Upper lobe of right lung (tissue), 1 donor: ENCODE results near the gene WDR64. TPM values are rescaled to one million over a fixed set of nuclear protein-coding genes. Genes with fewer than 3 reads are reported as not detected.

Source experiments
- ATAC-seq: fragments of 200-7000 bp; cut with Tn5 transposase; one replicate; pipeline ENCODE4 v1.9.1; 2020; ENCODE audit warnings: mild to moderate bottlenecking, moderate library complexity
- DNase-seq: peaks from one replicate; pipeline ENCODE4 v3.0.0-alpha.2; 2020
- H3K27ac ChIP-seq: fragments of 200-600 bp; one replicate; pipeline ENCODE4 v1.8.0; 2022
- H3K27me3 ChIP-seq: fragments of 200-600 bp; one replicate; pipeline ENCODE4 v1.8.0; 2022; ENCODE audit warnings: mild to moderate bottlenecking
- H3K36me3 ChIP-seq: fragments of 200-600 bp; one replicate; pipeline ENCODE4 v1.8.0; 2022
- H3K4me1 ChIP-seq: fragments of 200-600 bp; one replicate; pipeline ENCODE4 v1.8.0; 2022
- H3K4me3 ChIP-seq: fragments of 200-600 bp; one replicate; pipeline ENCODE4 v1.8.0; 2022; ENCODE audit warnings: mild to moderate bottlenecking
- H3K9me3 ChIP-seq: fragments of 200-600 bp; one replicate; pipeline ENCODE4 v1.8.0; 2022
- CTCF ChIP-seq: fragments of 200-600 bp; IDR thresholded peaks from one replicate; pipeline ENCODE4 v1.8.0; 2022; ENCODE audit warnings: antibody characterized with exemption
- intact Hi-C: fragments of 100-400 bp; cut with DNase I; formaldehyde crosslinking; loops from one replicate; pipeline ENCODE4 v1.11.0; 2022
- total RNA-seq: library from RNA; stranded (reverse); fragmentation: NEBNext Ultra II Directional; extraction: Animal tissue kit (Norgen Biotek cat#: 25700); gene quantifications from one replicate; pipeline ENCODE4 v1.2.1, GENCODE V29; 2021
- donor health status: DM: no; HTN: yes; CAD: no; lungs with severe emphysema.

Gene WDR64
- total RNA-seq, 1 donor from 2014 or later = not detected

- Histone ChIP-seq H3K4me3 (no peak overlapping the region), H3K27ac (no peak overlapping the region), H3K4me1 (no peaks in the 10 kb centered on the region), H3K36me3 (no peaks in the 10 kb centered on the region), H3K9me3 (no peaks in the 10 kb centered on the region), H3K27me3 (no peaks in the 10 kb centered on the region)
- TF ChIP-seq CTCF = no peak
- DNase-seq (no peak), ATAC-seq (peak; percentile 79)
- intact Hi-C loops = no loop called here
Measured at GRCh38 chr1:241810769-241811405, 158.8 kb downstream of the WDR64 start.

- DNase-seq (no peak), ATAC-seq (peak; percentile 55)
- Histone ChIP-seq H3K36me3 (no peaks in the 10 kb centered on the region), H3K9me3 (no peaks in the 10 kb centered on the region), H3K27me3 (no peaks in the 10 kb centered on the region), H3K4me1 (no peaks in the 10 kb centered on the region), H3K27ac (no peak overlapping the region), H3K4me3 (no peak overlapping the region)
- no peak for TF ChIP-seq CTCF
- intact Hi-C loops = no loop called here
Measured at GRCh38 chr1:241813768-241814320, 161.8 kb downstream of the WDR64 start.

GRCh38 chr1:241816008-241816407 is 163.9 kb downstream of the WDR64 start:
- DNase-seq = no peak
- Histone ChIP-seq H3K27ac (no peak overlapping the region), H3K36me3 (no peaks in the 10 kb centered on the region), H3K4me3 (no peak overlapping the region), H3K27me3 (no peaks in the 10 kb centered on the region), H3K4me1 (no peaks in the 10 kb centered on the region), H3K9me3 (no peaks in the 10 kb centered on the region)
- intact Hi-C loops = no loop called here
- no peak for TF ChIP-seq CTCF
- ATAC-seq = no peak

- Histone ChIP-seq H3K27me3 (no peaks in the 10 kb centered on the region), H3K36me3 (no peaks in the 10 kb centered on the region), H3K27ac (no peak overlapping the region), H3K4me3 (no peak overlapping the region), H3K9me3 (no peaks in the 10 kb centered on the region), H3K4me1 (no peaks in the 10 kb centered on the region)
- intact Hi-C loops = no loop called here
- no peak for TF ChIP-seq CTCF
- ATAC-seq (no peak), DNase-seq (no peak)
Measured at GRCh38 chr1:241817331-241817792, 165.3 kb downstream of the WDR64 start.

GRCh38 chr1:241817956-241818612 is 166.0 kb downstream of the WDR64 start:
- H3K4me1 ChIP-seq = no peaks in the 10 kb centered on the region
- no peaks in the 10 kb centered on the region for H3K36me3 ChIP-seq
- no peaks in the 10 kb centered on the region for H3K9me3 ChIP-seq
- no peak for DNase-seq
- no peaks in the 10 kb centered on the region for H3K27me3 ChIP-seq
- no peak overlapping the region for H3K4me3 ChIP-seq
- ATAC-seq = no peak
- H3K27ac ChIP-seq = no peak overlapping the region
- TF ChIP-seq CTCF = no peak
- intact Hi-C loops = no loop called here
